ENCODE data around the gene RHO. TPM values are rescaled to one million over a fixed set of nuclear protein-coding genes. Genes with fewer than 3 reads are reported as not detected.

Gene RHO
- total RNA-seq, 1 experiment from 2014 or later: not detected

DNA sequence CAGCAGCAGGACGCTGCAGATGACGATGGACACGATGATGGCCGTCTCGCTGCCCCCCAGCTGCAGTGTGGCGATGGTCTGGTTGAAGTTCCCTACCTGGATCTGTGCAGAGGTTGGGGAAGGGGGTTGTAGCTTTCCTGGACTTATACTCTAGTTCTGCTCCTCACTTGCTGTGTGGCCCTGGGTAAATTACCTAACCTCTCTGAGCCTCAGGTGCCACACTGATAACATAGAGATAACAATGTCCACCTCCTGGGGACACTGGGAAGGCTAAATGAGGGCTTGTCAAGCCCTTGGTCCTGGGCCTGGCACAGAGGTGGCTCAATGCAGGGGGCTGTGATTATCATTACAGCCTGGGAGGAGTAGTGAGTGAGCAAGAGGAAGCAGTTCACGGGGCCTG is 41.4 kb downstream of the RHO start:
- Histone ChIP-seq H3K79me2 (ENCODE audit: insufficient read depth, low read length) (no peaks in the 10 kb centered on the region), H3K4me2 (ENCODE audit: low read length) (no peak overlapping the region), H3K9ac (ENCODE audit: low read length) (no peak overlapping the region), H3K27ac (ENCODE audit: low read depth, low read length) (no peak overlapping the region), H3K9me2 (ENCODE audit: insufficient read depth) (no peaks in the 10 kb centered on the region), H2AFZ (ENCODE audit: low read depth, low read length, poor library complexity, severe bottlenecking) (no peak overlapping the region), H3K4me3 (replicated peaks in 1 of 2; ENCODE audit: low read depth in 1 of 2, low read length in 2 of 2) (no peak overlapping the region), H3K27me3 (ENCODE audit: insufficient read depth, low read length) (no peaks in the 10 kb centered on the region), H3K36me3 (ENCODE audit: control insufficient read depth in 1 of 2, insufficient read depth in 2 of 2, low read length in 2 of 2) (no peaks in the 10 kb centered on the region; a peak in 1 of 4 replicates), H4K20me1 (ENCODE audit: insufficient read depth) (no peaks in the 10 kb centered on the region), H3K4me1 (ENCODE audit: control insufficient read depth in 1 of 2, insufficient read depth in 2 of 2, low read length in 2 of 2) (no peaks in the 10 kb centered on the region), H3K9me3 (ENCODE audit: control insufficient read depth in 1 of 2, insufficient read depth in 1 of 2, low read depth in 1 of 2, low read length in 2 of 2) (no peaks in the 10 kb centered on the region)
- intact Hi-C loops (cut with micrococcal nuclease): no loop called here
- no TSS peak for BruUV-seq (replicated peaks)
- ChIA-PET CTCF (no interaction called here), RAD21 (ENCODE audit: low non-redundant PET in 1 of 2, low total read pairs in 2 of 2, uncharacterized antibody in 2 of 2, unreplicated experiment in 2 of 2) (no interaction called here), POLR2A (no interaction called here)
- ATAC-seq (no peak), DNase-seq (ENCODE audit: low read depth, low spot score) (no peak)
- no peak for TF ChIP-seq ZFX (IDR thresholded peaks at IDR 0.05)
- no peak for TF ChIP-seq TCF7L2 (IDR thresholded peaks at IDR 0.05; ENCODE audit: borderline replicate concordance, extremely low read depth, insufficient read depth, insufficient read length)
- TF ChIP-seq SRF (IDR thresholded peaks at IDR 0.05; ENCODE audit: low read depth): no peak
- no peak for TF ChIP-seq JUND (IDR thresholded peaks at IDR 0.05)
- TF ChIP-seq, protein P1, sequence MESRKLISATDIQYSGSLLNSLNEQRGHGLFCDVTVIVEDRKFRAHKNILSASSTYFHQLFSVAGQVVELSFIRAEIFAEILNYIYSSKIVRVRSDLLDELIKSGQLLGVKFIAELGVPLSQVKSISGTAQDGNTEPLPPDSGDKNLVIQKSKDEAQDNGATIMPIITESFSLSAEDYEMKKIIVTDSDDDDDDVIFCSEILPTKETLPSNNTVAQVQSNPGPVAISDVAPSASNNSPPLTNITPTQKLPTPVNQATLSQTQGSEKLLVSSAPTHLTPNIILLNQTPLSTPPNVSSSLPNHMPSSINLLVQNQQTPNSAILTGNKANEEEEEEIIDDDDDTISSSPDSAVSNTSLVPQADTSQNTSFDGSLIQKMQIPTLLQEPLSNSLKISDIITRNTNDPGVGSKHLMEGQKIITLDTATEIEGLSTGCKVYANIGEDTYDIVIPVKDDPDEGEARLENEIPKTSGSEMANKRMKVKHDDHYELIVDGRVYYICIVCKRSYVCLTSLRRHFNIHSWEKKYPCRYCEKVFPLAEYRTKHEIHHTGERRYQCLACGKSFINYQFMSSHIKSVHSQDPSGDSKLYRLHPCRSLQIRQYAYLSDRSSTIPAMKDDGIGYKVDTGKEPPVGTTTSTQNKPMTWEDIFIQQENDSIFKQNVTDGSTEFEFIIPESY (IDR thresholded peaks at IDR 0.05; ENCODE audit: extremely low read depth, insufficient replicate concordance, low read length): no peak
- no peak for TF ChIP-seq EGR1 (IDR thresholded peaks at IDR 0.05; ENCODE audit: low read depth)
- no peak for TF ChIP-seq SP1 (IDR thresholded peaks at IDR 0.05; ENCODE audit: low read depth)
- TF ChIP-seq RAD21 (IDR thresholded peaks at IDR 0.05; ENCODE audit: low read depth): no peak
- TF ChIP-seq ZNF274 (IDR thresholded peaks at IDR 0.05; ENCODE audit: low read depth, low read length): no peak
- no peak for TF ChIP-seq ATF3 (IDR thresholded peaks at IDR 0.05)
- TF ChIP-seq YY1 (IDR thresholded peaks at IDR 0.05; ENCODE audit: extremely low read depth, insufficient replicate concordance, low read depth, low read length): no peak
- TF ChIP-seq EZH2 (IDR thresholded peaks at IDR 0.05): no peak
- no peak for TF ChIP-seq SIN3A (IDR thresholded peaks at IDR 0.05; ENCODE audit: low read depth)
- TF ChIP-seq CTCF (IDR thresholded peaks at IDR 0.05 in 2 of 3, conservative IDR thresholded peaks at IDR 0.05 in 1 of 3; ENCODE audit: borderline replicate concordance in 1 of 3, insufficient read depth in 1 of 3, low read depth in 2 of 3, low read length in 2 of 3): no peak
- TF ChIP-seq, protein P2, sequence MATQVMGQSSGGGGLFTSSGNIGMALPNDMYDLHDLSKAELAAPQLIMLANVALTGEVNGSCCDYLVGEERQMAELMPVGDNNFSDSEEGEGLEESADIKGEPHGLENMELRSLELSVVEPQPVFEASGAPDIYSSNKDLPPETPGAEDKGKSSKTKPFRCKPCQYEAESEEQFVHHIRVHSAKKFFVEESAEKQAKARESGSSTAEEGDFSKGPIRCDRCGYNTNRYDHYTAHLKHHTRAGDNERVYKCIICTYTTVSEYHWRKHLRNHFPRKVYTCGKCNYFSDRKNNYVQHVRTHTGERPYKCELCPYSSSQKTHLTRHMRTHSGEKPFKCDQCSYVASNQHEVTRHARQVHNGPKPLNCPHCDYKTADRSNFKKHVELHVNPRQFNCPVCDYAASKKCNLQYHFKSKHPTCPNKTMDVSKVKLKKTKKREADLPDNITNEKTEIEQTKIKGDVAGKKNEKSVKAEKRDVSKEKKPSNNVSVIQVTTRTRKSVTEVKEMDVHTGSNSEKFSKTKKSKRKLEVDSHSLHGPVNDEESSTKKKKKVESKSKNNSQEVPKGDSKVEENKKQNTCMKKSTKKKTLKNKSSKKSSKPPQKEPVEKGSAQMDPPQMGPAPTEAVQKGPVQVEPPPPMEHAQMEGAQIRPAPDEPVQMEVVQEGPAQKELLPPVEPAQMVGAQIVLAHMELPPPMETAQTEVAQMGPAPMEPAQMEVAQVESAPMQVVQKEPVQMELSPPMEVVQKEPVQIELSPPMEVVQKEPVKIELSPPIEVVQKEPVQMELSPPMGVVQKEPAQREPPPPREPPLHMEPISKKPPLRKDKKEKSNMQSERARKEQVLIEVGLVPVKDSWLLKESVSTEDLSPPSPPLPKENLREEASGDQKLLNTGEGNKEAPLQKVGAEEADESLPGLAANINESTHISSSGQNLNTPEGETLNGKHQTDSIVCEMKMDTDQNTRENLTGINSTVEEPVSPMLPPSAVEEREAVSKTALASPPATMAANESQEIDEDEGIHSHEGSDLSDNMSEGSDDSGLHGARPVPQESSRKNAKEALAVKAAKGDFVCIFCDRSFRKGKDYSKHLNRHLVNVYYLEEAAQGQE (IDR thresholded peaks at IDR 0.05; ENCODE audit: low read depth): no peak
- TF ChIP-seq POLR2AphosphoS5 (IDR thresholded peaks at IDR 0.05; ENCODE audit: low read depth, low read length): no peak
- TF ChIP-seq POLR2A (IDR thresholded peaks at IDR 0.05; ENCODE audit: borderline replicate concordance, extremely low read depth, insufficient read depth, insufficient read length): no peak
- TF ChIP-seq EZH2phosphoT487 (IDR thresholded peaks at IDR 0.05; ENCODE audit: borderline replicate concordance): no peak
- TF ChIP-seq ELF1 (IDR thresholded peaks at IDR 0.05; ENCODE audit: borderline replicate concordance, low read depth): no peak
- TF ChIP-seq CEBPB (IDR thresholded peaks at IDR 0.05; ENCODE audit: low read depth): no peak

Data from HCT116 (cell line).